NCI-H748 (cell line): ENCODE data around the gene SMIM20.

Experiments
- DNase-seq: peaks from one replicate; lab custom pipeline; 2025; ENCODE audit not compliant: unreplicated experiment; lab: John Stamatoyannopoulos, UW

Gene SMIM20

GRCh38 chr4:25925486-25926201 is 11.6 kb downstream of the SMIM20 start:
- DNase-seq: peak; percentile 75

- DNase-seq: peak; percentile 81
Measured at GRCh38 chr4:25926462-25926861, 12.4 kb downstream of the SMIM20 start.

- DNase-seq: peak; percentile 84
Measured at GRCh38 chr4:25927361-25928195, 13.6 kb downstream of the SMIM20 start.

GRCh38 chr4:25928379-25929297 is 14.6 kb downstream of the SMIM20 start:
- peak; percentile 84 for DNase-seq

- peak; percentile 52 for DNase-seq
Measured at GRCh38 chr4:25929298-25929686, 15.3 kb downstream of the SMIM20 start.

- DNase-seq: no peak
Measured at GRCh38 chr4:25930731-25931354, 16.8 kb downstream of the SMIM20 start.

- DNase-seq: no peak
Measured at GRCh38 chr4:25936696-25937095, 22.7 kb downstream of the SMIM20 start.

- no peak for DNase-seq
Measured at GRCh38 chr4:25937801-25938200, 23.8 kb downstream of the SMIM20 start.

- no peak for DNase-seq
Measured at GRCh38 chr4:25938366-25938765, 24.3 kb downstream of the SMIM20 start.

- no peak for DNase-seq
Measured at GRCh38 chr4:25938787-25939186, 24.8 kb downstream of the SMIM20 start.

- DNase-seq: no peak
Measured at GRCh38 chr4:25939330-25939729, 25.3 kb downstream of the SMIM20 start.

GRCh38 chr4:25941457-25942221 is 27.6 kb downstream of the SMIM20 start:
- no peak for DNase-seq

- no peak for DNase-seq
Measured at GRCh38 chr4:25943312-25943711, 29.3 kb downstream of the SMIM20 start.

- DNase-seq: no peak
Measured at GRCh38 chr4:25943805-25944204, 29.8 kb downstream of the SMIM20 start.

GRCh38 chr4:25948051-25948450 is 34.0 kb downstream of the SMIM20 start:
- DNase-seq: no peak

GRCh38 chr4:25949173-25949748 is 35.2 kb downstream of the SMIM20 start:
- peak; percentile 88 for DNase-seq

GRCh38 chr4:25949994-25950393 is 36.0 kb downstream of the SMIM20 start:
- no peak for DNase-seq

GRCh38 chr4:25950461-25951389 is 36.7 kb downstream of the SMIM20 start:
- DNase-seq: no peak
